ENCODE measurements around the gene DFFB.

Gene DFFB

DNA sequence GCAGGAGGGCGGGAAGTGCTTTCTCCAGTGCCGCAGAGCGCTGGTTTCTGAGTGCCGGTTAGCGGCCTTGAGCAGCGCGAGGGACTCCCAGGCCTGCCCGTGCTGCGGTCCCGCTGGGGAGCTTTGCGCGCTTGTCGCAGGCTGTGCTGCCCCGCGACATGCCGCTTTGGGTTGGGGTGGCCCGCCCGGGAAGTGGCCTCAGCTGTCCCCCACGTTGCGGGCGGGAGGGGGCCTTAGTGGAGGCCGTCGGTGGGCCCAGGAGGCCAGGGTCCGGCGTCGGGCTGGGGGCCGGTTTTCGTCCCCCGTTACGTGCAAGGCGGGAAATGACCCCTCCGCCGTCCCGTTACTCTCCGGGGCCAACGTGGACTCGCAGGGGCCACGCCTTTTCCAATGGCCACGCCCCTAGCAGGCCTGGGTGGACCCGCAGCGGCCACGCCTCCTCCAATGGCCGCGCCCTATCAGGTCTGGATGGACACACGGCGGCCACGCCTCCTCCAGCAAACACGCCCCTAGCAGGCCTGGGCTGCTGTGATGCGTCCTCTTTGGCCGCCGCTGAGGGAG lies 43.8 kb downstream of the DFFB start (continued):
- TF ChIP-seq, protein P1, sequence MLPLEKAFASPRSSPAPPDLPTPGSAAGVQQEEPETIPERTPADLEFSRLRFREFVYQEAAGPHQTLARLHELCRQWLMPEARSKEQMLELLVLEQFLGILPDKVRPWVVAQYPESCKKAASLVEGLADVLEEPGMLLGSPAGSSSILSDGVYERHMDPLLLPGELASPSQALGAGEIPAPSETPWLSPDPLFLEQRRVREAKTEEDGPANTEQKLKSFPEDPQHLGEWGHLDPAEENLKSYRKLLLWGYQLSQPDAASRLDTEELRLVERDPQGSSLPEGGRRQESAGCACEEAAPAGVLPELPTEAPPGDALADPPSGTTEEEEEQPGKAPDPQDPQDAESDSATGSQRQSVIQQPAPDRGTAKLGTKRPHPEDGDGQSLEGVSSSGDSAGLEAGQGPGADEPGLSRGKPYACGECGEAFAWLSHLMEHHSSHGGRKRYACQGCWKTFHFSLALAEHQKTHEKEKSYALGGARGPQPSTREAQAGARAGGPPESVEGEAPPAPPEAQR (tag by site-specific recombination; IDR thresholded peaks at IDR 0.05) = peak; percentile 36; the same call in 1 of the 2 replicates
- TF ChIP-seq ZNF548 (tag by site-specific recombination; IDR thresholded peaks at IDR 0.05) (no peak), ZNF18 (tag by site-specific recombination; IDR thresholded peaks at IDR 0.05) (peak; percentile 46; the same call in 1 of the 2 replicates), ZIC2 (tag by site-specific recombination; IDR thresholded peaks at IDR 0.05) (peak; percentile 32), ZNF514 (tag by site-specific recombination; IDR thresholded peaks at IDR 0.05) (no peak), ZNF398 (tag by site-specific recombination; IDR thresholded peaks at IDR 0.05) (no peak; the same call in 1 of the 2 replicates), ZSCAN30 (tag by site-specific recombination; IDR thresholded peaks at IDR 0.05) (peak; percentile 60; the same call in 1 of the 2 replicates), ZNF121 (tag by site-specific recombination; IDR thresholded peaks at IDR 0.05) (peak; percentile 51; the same call in 1 of the 2 replicates), GLIS1 (tag by site-specific recombination; IDR thresholded peaks at IDR 0.05) (peak; percentile 67), KLF7 (tag by site-specific recombination; IDR thresholded peaks at IDR 0.05; ENCODE audit: borderline replicate concordance) (no peak), ZNF610 (tag by site-specific recombination; IDR thresholded peaks at IDR 0.05; ENCODE audit: borderline replicate concordance) (peak; percentile 67; the same call in 1 of the 2 replicates), SETDB1 (IDR thresholded peaks at IDR 0.05; ENCODE audit: insufficient read length, low read length) (no peak), SP3 (tag by site-specific recombination; IDR thresholded peaks at IDR 0.05) (peak; percentile 85), ZNF324 (tag by site-specific recombination; IDR thresholded peaks at IDR 0.05) (peak; percentile 57; the same call in 1 of the 2 replicates), ZNF133 (tag by site-specific recombination; IDR thresholded peaks at IDR 0.05) (0 out of 2 replicates have a peak, but pooled peaks have one; percentile 11), ATF2 (tag by site-specific recombination; IDR thresholded peaks at IDR 0.05; ENCODE audit: low read depth) (no peak), ZNF184 (tag by site-specific recombination; IDR thresholded peaks at IDR 0.05) (0 out of 2 replicates have a peak, but pooled peaks have one; percentile 37), KLF8 (tag by site-specific recombination; IDR thresholded peaks at IDR 0.05) (peak; percentile 86), OSR2 (tag by site-specific recombination; IDR thresholded peaks at IDR 0.05) (no peak), ZNF501 (tag by site-specific recombination; IDR thresholded peaks at IDR 0.05) (peak; percentile 24; the same call in 1 of the 2 replicates), KLF16 (tag by site-specific recombination; IDR thresholded peaks at IDR 0.05) (peak; percentile 92), ZBTB20 (tag by site-specific recombination; IDR thresholded peaks at IDR 0.05) (peak; percentile 99), ZSCAN16 (tag by site-specific recombination; IDR thresholded peaks at IDR 0.05) (0 out of 2 replicates have a peak, but pooled peaks have one; percentile 18)
- TF ChIP-seq, protein P2, sequence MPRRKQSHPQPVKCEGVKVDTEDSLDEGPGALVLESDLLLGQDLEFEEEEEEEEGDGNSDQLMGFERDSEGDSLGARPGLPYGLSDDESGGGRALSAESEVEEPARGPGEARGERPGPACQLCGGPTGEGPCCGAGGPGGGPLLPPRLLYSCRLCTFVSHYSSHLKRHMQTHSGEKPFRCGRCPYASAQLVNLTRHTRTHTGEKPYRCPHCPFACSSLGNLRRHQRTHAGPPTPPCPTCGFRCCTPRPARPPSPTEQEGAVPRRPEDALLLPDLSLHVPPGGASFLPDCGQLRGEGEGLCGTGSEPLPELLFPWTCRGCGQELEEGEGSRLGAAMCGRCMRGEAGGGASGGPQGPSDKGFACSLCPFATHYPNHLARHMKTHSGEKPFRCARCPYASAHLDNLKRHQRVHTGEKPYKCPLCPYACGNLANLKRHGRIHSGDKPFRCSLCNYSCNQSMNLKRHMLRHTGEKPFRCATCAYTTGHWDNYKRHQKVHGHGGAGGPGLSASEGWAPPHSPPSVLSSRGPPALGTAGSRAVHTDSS (tag by site-specific recombination; IDR thresholded peaks at IDR 0.05) = no peak
- TF ChIP-seq, protein P3, sequence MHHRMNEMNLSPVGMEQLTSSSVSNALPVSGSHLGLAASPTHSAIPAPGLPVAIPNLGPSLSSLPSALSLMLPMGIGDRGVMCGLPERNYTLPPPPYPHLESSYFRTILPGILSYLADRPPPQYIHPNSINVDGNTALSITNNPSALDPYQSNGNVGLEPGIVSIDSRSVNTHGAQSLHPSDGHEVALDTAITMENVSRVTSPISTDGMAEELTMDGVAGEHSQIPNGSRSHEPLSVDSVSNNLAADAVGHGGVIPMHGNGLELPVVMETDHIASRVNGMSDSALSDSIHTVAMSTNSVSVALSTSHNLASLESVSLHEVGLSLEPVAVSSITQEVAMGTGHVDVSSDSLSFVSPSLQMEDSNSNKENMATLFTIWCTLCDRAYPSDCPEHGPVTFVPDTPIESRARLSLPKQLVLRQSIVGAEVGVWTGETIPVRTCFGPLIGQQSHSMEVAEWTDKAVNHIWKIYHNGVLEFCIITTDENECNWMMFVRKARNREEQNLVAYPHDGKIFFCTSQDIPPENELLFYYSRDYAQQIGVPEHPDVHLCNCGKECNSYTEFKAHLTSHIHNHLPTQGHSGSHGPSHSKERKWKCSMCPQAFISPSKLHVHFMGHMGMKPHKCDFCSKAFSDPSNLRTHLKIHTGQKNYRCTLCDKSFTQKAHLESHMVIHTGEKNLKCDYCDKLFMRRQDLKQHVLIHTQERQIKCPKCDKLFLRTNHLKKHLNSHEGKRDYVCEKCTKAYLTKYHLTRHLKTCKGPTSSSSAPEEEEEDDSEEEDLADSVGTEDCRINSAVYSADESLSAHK (tag by site-specific recombination; IDR thresholded peaks at IDR 0.05) = peak; percentile 58
- TF ChIP-seq, protein P4, sequence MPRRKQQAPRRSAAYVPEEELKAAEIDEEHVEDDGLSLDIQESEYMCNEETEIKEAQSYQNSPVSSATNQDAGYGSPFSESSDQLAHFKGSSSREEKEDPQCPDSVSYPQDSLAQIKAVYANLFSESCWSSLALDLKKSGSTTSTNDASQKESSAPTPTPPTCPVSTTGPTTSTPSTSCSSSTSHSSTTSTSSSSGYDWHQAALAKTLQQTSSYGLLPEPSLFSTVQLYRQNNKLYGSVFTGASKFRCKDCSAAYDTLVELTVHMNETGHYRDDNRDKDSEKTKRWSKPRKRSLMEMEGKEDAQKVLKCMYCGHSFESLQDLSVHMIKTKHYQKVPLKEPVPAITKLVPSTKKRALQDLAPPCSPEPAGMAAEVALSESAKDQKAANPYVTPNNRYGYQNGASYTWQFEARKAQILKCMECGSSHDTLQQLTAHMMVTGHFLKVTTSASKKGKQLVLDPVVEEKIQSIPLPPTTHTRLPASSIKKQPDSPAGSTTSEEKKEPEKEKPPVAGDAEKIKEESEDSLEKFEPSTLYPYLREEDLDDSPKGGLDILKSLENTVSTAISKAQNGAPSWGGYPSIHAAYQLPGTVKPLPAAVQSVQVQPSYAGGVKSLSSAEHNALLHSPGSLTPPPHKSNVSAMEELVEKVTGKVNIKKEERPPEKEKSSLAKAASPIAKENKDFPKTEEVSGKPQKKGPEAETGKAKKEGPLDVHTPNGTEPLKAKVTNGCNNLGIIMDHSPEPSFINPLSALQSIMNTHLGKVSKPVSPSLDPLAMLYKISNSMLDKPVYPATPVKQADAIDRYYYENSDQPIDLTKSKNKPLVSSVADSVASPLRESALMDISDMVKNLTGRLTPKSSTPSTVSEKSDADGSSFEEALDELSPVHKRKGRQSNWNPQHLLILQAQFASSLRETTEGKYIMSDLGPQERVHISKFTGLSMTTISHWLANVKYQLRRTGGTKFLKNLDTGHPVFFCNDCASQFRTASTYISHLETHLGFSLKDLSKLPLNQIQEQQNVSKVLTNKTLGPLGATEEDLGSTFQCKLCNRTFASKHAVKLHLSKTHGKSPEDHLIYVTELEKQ (tag by site-specific recombination; IDR thresholded peaks at IDR 0.05; ENCODE audit: borderline replicate concordance) = peak; percentile 40; the same call in 1 of the 2 replicates

Data from HEK293 (cell line).